ENCODE data around the gene RPH3AL. TPM values are rescaled to one million over a fixed set of nuclear protein-coding genes. Genes with fewer than 3 reads are reported as not detected.
"Not testable (repeated sequence)": the region's sequence is repeated elsewhere in the genome, so short reads cannot be mapped to it uniquely, and the experiment has no call there.

RPH3AL gene
- total RNA-seq, 2 donors from 2014 or later = 11.7 to 17.8 TPM

DNA sequence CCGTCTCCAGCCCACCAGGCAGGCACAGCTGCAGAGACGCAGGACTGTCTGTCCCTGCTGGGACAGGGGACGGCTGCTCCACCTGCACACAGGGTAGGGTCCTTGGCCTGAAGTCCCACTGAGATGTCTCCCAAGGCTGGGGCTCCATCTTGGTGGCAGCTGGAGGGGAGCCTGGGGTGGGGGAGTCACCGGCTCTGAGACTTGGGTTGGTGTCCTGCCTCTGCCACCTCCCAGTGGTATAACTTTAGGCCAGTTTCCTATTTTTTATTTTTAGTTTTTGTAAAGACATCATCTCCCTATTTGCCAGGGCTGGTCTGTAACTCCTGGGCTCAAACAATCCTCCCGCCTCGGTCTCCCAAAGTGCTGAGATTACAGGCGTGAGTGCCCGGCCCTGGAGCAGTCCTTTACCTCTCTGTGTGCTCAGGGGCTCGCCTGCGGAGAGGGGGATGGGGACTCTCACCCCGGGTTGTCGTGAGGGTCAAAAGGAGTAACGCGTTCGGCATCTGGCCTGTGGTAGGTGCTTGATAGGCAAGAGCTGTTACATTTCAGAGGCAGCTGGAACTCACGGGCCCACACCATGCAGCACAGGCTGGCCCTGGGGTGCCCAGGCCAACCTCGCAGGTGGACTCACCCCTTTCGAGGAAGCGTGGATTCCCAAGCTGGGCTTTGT is 124.5 kb downstream of the RPH3AL start:
- Histone ChIP-seq H3K9me3 (no peaks in the 10 kb centered on the region), H3K4me3 (no peak overlapping the region), H3K27me3 (replicated peaks; ENCODE audit: insufficient read depth) (no peaks in the 10 kb centered on the region), H3K4me1 (replicated peaks) (no peaks in the 10 kb centered on the region), H3K27ac (no peak overlapping the region), H3K36me3 (no peaks in the 10 kb centered on the region)
- 90% methylated on average over 19 of the region's 19 CpGs for WGBS
- DNase-seq (ENCODE audit: low spot score) = no peak
- intact Hi-C loops (cut with DNase I) = no loop called here
- TF ChIP-seq POLR2AphosphoS5 (IDR thresholded peaks at IDR 0.05) (no peak), POLR2A (IDR thresholded peaks at IDR 0.05) (no peak)
- TF ChIP-seq, protein P1, sequence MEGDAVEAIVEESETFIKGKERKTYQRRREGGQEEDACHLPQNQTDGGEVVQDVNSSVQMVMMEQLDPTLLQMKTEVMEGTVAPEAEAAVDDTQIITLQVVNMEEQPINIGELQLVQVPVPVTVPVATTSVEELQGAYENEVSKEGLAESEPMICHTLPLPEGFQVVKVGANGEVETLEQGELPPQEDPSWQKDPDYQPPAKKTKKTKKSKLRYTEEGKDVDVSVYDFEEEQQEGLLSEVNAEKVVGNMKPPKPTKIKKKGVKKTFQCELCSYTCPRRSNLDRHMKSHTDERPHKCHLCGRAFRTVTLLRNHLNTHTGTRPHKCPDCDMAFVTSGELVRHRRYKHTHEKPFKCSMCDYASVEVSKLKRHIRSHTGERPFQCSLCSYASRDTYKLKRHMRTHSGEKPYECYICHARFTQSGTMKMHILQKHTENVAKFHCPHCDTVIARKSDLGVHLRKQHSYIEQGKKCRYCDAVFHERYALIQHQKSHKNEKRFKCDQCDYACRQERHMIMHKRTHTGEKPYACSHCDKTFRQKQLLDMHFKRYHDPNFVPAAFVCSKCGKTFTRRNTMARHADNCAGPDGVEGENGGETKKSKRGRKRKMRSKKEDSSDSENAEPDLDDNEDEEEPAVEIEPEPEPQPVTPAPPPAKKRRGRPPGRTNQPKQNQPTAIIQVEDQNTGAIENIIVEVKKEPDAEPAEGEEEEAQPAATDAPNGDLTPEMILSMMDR (IDR thresholded peaks at IDR 0.05) = no peak

- 64% methylated on average over 14 of the region's 15 CpGs for WGBS
- Histone ChIP-seq H3K4me3 (no peak overlapping the region), H3K27ac (no peak overlapping the region), H3K4me1 (replicated peaks) (no peaks in the 10 kb centered on the region), H3K36me3 (no peaks in the 10 kb centered on the region), H3K9me3 (no peaks in the 10 kb centered on the region), H3K27me3 (replicated peaks; ENCODE audit: insufficient read depth) (no peaks in the 10 kb centered on the region)
- no peak for DNase-seq (ENCODE audit: low spot score)
- TF ChIP-seq POLR2A (IDR thresholded peaks at IDR 0.05) (no peak), POLR2AphosphoS5 (IDR thresholded peaks at IDR 0.05) (no peak)
- TF ChIP-seq, protein P1 (IDR thresholded peaks at IDR 0.05) = no peak
- intact Hi-C loops (cut with DNase I) = no loop called here
Measured at GRCh38 chr17:227078-227945, 125.3 kb downstream of the RPH3AL start.

- DNase-seq (ENCODE audit: low spot score) = no peak
- no peaks in the 10 kb centered on the region for H3K27me3 ChIP-seq (replicated peaks; ENCODE audit: insufficient read depth)
- no peak overlapping the region for H3K27ac ChIP-seq
- H3K9me3 ChIP-seq = no peaks in the 10 kb centered on the region
- no peak for TF ChIP-seq POLR2A (IDR thresholded peaks at IDR 0.05)
- TF ChIP-seq, protein P1 (IDR thresholded peaks at IDR 0.05) = no peak
- TF ChIP-seq POLR2AphosphoS5 (IDR thresholded peaks at IDR 0.05) = no peak
- H3K4me1 ChIP-seq (replicated peaks) = no peaks in the 10 kb centered on the region
- WGBS = 85% methylated on average over 24 of the region's 24 CpGs
- intact Hi-C loops (cut with DNase I) = no loop called here
- no peaks in the 10 kb centered on the region for H3K36me3 ChIP-seq
- H3K4me3 ChIP-seq = no peak overlapping the region
Measured at GRCh38 chr17:226108-227077, 126.2 kb downstream of the RPH3AL start.

DNA sequence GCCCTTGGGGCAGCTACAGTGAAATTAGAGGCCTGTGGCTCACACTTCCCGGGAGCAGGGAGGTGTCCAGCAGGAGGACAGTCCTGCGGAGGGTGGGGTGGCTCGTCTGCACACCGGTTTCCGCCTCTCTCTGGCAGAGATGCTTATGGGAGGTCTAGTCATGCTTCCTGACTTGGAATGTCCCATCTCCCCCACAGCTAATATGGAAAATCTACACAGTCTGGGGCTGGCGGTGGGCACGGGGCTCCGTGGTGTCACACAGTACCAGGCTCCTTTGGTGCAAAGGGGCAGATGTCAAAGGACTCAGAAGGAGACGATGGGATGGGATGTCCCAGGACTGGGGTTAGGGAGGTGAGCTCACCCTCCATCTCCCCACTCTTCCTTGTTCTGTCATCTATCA is 127.1 kb downstream of the RPH3AL start:
- no peaks in the 10 kb centered on the region for H3K4me1 ChIP-seq (replicated peaks)
- H3K27ac ChIP-seq = no peak overlapping the region
- intact Hi-C loops (cut with DNase I) = no loop called here
- 90% methylated on average over 9 of the region's 9 CpGs for WGBS
- DNase-seq (ENCODE audit: low spot score) = no peak
- no peak for TF ChIP-seq POLR2AphosphoS5 (IDR thresholded peaks at IDR 0.05)
- no peak for TF ChIP-seq POLR2A (IDR thresholded peaks at IDR 0.05)
- TF ChIP-seq, protein P1 (IDR thresholded peaks at IDR 0.05) = no peak
- H3K9me3 ChIP-seq = no peaks in the 10 kb centered on the region
- no peak overlapping the region for H3K4me3 ChIP-seq
- no peaks in the 10 kb centered on the region for H3K36me3 ChIP-seq
- no peaks in the 10 kb centered on the region for H3K27me3 ChIP-seq (replicated peaks; ENCODE audit: insufficient read depth)

DNA sequence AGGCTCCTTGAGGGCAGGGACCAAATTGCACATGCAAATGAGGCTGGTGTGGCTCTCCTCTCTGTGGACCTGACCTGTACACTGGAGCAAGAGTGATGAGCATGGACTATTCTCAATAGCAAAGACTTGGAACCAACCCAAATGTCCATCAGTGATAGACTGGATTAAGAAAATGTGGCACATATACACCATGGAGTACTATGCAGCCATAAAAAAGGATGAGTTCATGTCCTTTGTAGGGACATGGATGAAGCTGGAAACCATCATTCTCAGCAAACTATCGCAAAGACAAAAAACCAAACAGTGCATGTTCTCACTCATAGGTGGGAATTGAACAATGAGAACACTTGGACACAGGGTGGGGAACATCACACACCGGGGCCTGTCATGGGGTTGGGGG is 128.0 kb downstream of the RPH3AL start:
- DNase-seq (ENCODE audit: low spot score); intact Hi-C loops (cut with DNase I); H3K9me3 ChIP-seq; H3K27ac ChIP-seq; H3K36me3 ChIP-seq; H3K4me1 ChIP-seq (replicated peaks); H3K4me3 ChIP-seq; H3K27me3 ChIP-seq (replicated peaks; ENCODE audit: insufficient read depth): not testable (repeated sequence)
- WGBS = 90% methylated on average over 2 of the region's 2 CpGs

Data from prostate gland (tissue), 2 donors.